Ishikawa (cell line): ENCODE data around the gene CENPT.

Source experiments
- NFIC ChIP-seq: IDR thresholded peaks from 2 replicates; pipeline ENCODE4 v1.6.1; 2012
- REST ChIP-seq: IDR thresholded peaks from 2 replicates; pipeline ENCODE4 v1.6.1; 2012; ENCODE audit warnings: low read depth, mild to moderate bottlenecking

GRCh38 chr16:67857547-67858233 is 10.2 kb upstream of the CENPT start:
- TF ChIP-seq REST (no peak), NFIC (no peak)
